NCI-H1436 (cell line): ENCODE measurements around the gene GLDN.

Experiments used
- DNase-seq: peaks from one replicate; lab custom pipeline; 2025; lab: John Stamatoyannopoulos, UW

Gene GLDN

GRCh38 chr15:51356983-51357382 lies 15.5 kb downstream of the GLDN start:
- DNase-seq, result no peak

- DNase-seq, result no peak
Measured at GRCh38 chr15:51359981-51360380, 18.5 kb downstream of the GLDN start.

- no peak for DNase-seq
Measured at GRCh38 chr15:51363383-51363782, 21.9 kb downstream of the GLDN start.

- no peak for DNase-seq
Measured at GRCh38 chr15:51365417-51365816, 24.0 kb downstream of the GLDN start.

GRCh38 chr15:51366071-51366470 lies 24.6 kb downstream of the GLDN start:
- DNase-seq, result no peak

- DNase-seq, result no peak
Measured at GRCh38 chr15:51366920-51367319, 25.5 kb downstream of the GLDN start.

- DNase-seq, result no peak
Measured at GRCh38 chr15:51367322-51367976, 26.0 kb downstream of the GLDN start.

GRCh38 chr15:51368307-51368706 lies 26.9 kb downstream of the GLDN start:
- DNase-seq, result no peak

- DNase-seq, result no peak
Measured at GRCh38 chr15:51368751-51369450, 27.4 kb downstream of the GLDN start.

GRCh38 chr15:51369451-51369761 lies 28.0 kb downstream of the GLDN start:
- no peak for DNase-seq

GRCh38 chr15:51371266-51371665 lies 29.8 kb downstream of the GLDN start:
- no peak for DNase-seq

- peak; percentile 96 for DNase-seq
Measured at GRCh38 chr15:51374131-51374530, 32.7 kb downstream of the GLDN start.

- DNase-seq, result no peak
Measured at GRCh38 chr15:51375966-51376640, 34.6 kb downstream of the GLDN start.

GRCh38 chr15:51377038-51377786 lies 35.8 kb downstream of the GLDN start:
- no peak for DNase-seq

GRCh38 chr15:51378406-51378805 lies 37.0 kb downstream of the GLDN start:
- no peak for DNase-seq

- no peak for DNase-seq
Measured at GRCh38 chr15:51379390-51379789, 37.9 kb downstream of the GLDN start.

GRCh38 chr15:51380999-51381806 lies 39.7 kb downstream of the GLDN start:
- peak; percentile 80 for DNase-seq

GRCh38 chr15:51382787-51383186 lies 41.3 kb downstream of the GLDN start:
- DNase-seq, result peak; percentile 68

GRCh38 chr15:51386029-51386428 lies 44.6 kb downstream of the GLDN start:
- DNase-seq, result no peak

GRCh38 chr15:51386486-51386885 lies 45.0 kb downstream of the GLDN start:
- DNase-seq, result no peak

- DNase-seq, result no peak
Measured at GRCh38 chr15:51386960-51387698, 45.7 kb downstream of the GLDN start.
